ENCODE measurements around the gene PIK3CD.
"Not testable (repeated sequence)": the region's sequence is repeated elsewhere in the genome, so short reads cannot be mapped to it uniquely, and the experiment has no call there.

PIK3CD gene

DNA sequence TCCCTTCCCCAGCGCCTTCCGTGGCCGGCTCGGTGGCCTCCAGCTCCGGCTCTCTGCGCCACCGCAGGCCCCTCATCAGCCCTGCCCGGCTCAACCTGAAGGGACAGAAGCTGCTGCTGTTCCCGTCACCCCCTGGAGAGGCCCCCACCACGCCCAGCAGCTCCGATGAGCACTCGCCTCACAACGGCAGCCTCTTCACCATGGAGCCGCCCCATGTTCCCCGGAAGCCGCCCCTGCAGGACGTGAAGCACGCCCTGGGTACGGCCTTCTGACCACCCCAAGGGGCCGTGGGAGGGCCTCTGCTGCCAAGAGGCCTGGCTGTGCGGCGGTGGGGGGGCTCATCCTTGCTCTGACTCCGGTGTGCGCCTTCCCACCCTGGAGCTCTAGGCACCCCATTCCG lies 41.0 kb upstream of the PIK3CD start:
- no peaks in the 10 kb centered on the region for H3K9me3 ChIP-seq (ENCODE audit: low read length)
- H3K4me1 ChIP-seq (ENCODE audit: insufficient read depth, low read length) = no peaks in the 10 kb centered on the region
- peaks cover 14% of the 10 kb centered on the region for H3K36me3 ChIP-seq (ENCODE audit: insufficient read depth, low read length)
- no peak overlapping the region for H3K9ac ChIP-seq (ENCODE audit: low read length)
- no peaks in the 10 kb centered on the region for H3K27me3 ChIP-seq (ENCODE audit: control insufficient read depth in 1 of 2, insufficient read depth in 2 of 2, low read length in 2 of 2)
- no peak overlapping the region for H3K4me3 ChIP-seq (ENCODE audit: low read depth in 1 of 2, low read length in 2 of 2)
- no peak overlapping the region for H3K27ac ChIP-seq (ENCODE audit: low read depth, low read length)

DNA sequence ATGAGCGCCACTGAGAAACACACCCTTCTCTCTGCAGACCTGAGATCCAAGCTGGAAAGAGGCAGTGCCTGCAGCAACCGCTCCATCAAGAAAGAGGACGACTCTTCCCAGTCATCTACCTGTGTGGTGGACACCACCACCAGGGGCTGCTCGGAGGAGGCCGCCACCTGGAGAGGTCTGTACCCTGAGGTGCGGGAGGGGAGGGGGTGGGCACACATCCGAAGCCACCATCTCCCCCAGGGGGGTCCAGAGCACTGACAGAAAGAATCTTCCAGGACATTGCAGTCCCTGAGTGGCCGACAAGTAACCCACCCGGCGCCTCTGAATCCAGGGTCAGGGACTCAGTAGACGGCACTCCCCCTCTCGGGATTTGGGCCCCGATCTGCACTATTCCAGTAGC lies 39.8 kb upstream of the PIK3CD start:
- Histone ChIP-seq H3K9ac (ENCODE audit: low read length) (no peak overlapping the region), H3K36me3 (ENCODE audit: insufficient read depth, low read length) (peaks cover 14% of the 10 kb centered on the region), H3K4me1 (ENCODE audit: insufficient read depth, low read length) (no peaks in the 10 kb centered on the region)

DNA sequence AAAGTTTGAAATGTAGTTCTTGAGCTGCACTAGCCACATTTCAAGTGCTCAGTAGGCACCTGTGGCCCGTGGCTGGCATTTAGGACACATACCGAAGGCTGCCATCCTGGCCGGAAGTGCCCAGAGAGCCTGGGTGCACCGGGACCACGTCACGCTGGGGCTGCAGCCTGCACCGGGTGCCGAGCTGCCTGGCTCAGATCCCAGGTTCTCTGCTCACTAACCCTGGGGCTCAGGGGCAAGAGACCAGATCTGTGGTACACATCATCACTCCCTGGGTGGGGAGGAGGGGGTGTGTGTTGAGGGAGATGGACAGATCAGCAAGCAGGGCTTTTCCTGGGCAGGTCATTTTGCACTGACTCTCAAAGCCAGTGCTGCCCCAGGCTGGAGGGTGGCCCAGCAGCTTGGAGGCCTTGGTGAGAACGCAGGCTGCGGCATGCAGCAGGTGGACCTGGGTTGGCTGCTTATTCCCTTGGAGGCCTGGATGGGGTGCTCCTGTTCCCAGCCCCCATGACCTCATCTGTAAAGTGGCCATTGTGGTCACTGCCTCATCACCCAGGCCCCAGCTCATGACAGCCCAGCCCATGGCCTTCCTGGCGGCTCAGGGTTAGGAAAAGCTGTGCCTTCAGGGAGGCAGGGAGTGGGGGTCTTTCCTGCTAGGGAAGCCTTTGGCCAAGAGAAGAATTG lies 39.2 kb upstream of the PIK3CD start:
- no peak overlapping the region for H3K9ac ChIP-seq (ENCODE audit: low read length)
- H3K4me1 ChIP-seq (ENCODE audit: insufficient read depth, low read length) = no peaks in the 10 kb centered on the region
- no peaks in the 10 kb centered on the region for H3K9me3 ChIP-seq (ENCODE audit: low read length)
- H3K27me3 ChIP-seq (ENCODE audit: control insufficient read depth in 1 of 2, insufficient read depth in 2 of 2, low read length in 2 of 2) = no peaks in the 10 kb centered on the region
- peaks cover 14% of the 10 kb centered on the region for H3K36me3 ChIP-seq (ENCODE audit: insufficient read depth, low read length)
- H3K4me3 ChIP-seq (ENCODE audit: low read depth in 1 of 2, low read length in 2 of 2) = no peak overlapping the region
- no peak overlapping the region for H3K27ac ChIP-seq (ENCODE audit: low read depth, low read length)

More for the DNA sequence above, 39.8 kb upstream of the PIK3CD start:
- Histone ChIP-seq H3K27me3 (ENCODE audit: control insufficient read depth in 1 of 2, insufficient read depth in 2 of 2, low read length in 2 of 2) (no peaks in the 10 kb centered on the region), H3K27ac (ENCODE audit: low read depth, low read length) (no peak overlapping the region), H3K9me3 (ENCODE audit: low read length) (no peaks in the 10 kb centered on the region), H3K4me3 (ENCODE audit: low read depth in 1 of 2, low read length in 2 of 2) (no peak overlapping the region)

DNA sequence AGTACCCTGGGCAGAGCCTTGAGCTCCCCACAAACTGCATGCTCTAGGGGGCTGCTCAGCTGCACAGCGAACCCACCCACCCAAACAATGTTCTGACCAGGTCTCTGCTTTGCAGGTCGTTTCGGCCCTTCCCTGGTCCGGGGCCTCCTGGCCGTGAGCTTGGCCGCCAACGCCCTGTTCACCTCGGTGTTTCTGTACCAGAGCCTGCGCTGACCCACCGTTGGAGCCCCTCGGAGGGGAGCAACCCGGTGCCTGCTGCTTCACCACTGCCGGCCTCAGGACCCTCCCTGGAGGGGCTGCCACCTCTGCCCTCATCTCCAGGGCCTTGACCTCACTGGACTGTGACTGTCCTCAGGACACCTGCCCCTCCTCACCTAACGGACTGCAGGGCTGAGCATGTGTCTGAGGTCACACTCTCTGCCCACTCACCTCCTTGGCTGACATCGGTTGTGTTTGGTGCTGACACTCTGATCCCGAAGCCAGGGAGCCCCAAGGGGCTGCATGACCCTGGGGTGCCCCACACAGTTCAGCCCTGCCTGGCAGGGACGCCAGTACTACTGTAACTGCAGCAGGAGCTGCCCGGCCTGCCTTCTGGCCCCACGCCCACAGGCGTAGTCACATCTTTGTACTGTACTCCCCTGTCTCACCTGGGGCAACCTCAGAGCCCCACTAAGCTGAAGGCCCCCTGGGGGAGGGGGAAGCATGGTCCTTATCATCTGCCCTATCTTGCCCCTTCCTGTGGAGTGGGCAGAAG lies 38.5 kb upstream of the PIK3CD start:
- Histone ChIP-seq H3K9ac (ENCODE audit: low read length) (no peak overlapping the region), H3K36me3 (ENCODE audit: insufficient read depth, low read length) (peaks cover 14% of the 10 kb centered on the region), H3K27me3 (ENCODE audit: control insufficient read depth in 1 of 2, insufficient read depth in 2 of 2, low read length in 2 of 2) (peaks cover 0 to 4% of the 10 kb centered on the region in 2 donors)

DNA sequence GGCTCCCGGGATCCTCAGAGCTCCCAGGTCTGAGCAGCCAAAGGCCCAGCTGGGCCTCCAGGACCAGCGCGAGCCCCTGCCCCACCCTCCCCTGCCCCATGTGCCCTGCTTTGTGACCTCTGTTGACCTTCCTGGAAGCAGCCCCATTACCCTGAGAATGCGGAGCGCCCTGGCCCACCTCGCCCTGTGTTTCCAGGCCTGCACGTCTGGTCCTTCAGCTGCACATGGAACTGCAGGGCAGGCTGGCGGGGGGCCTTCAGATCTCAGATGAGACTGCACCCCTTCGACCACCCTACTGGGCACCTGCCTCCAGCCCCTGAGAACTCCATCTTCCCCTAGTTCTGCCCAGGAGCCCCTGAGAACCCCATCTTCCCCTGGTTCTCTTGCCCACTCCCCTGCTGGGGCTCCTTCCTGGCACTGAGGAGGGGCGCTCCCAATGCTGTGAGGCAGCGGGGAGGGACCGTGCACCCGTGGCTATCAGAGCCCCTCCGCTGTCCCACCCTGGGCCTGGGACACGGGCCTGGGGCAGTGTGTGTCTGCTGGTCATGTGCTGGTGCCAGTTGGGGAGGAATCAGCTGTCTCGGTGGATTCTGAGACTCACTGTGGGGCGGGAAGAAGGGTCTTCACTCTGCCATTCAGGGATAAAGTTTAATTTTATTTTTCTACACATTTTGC lies 37.8 kb upstream of the PIK3CD start:
- Histone ChIP-seq H3K9ac (ENCODE audit: low read length) (no peak overlapping the region), H3K4me3 (ENCODE audit: low read depth in 1 of 2, low read length in 2 of 2) (no peak overlapping the region), H3K36me3 (ENCODE audit: insufficient read depth, low read length) (peaks cover 14% of the 10 kb centered on the region), H3K9me3 (ENCODE audit: low read length) (no peaks in the 10 kb centered on the region), H3K27me3 (ENCODE audit: control insufficient read depth in 1 of 2, insufficient read depth in 2 of 2, low read length in 2 of 2) (peaks cover 0 to 4% of the 10 kb centered on the region in 2 donors), H3K27ac (ENCODE audit: low read depth, low read length) (no peak overlapping the region), H3K4me1 (ENCODE audit: insufficient read depth, low read length) (no peaks in the 10 kb centered on the region)

More for the DNA sequence above, 38.5 kb upstream of the PIK3CD start:
- Histone ChIP-seq H3K4me1 (ENCODE audit: insufficient read depth, low read length) (no peaks in the 10 kb centered on the region), H3K9me3 (ENCODE audit: low read length) (no peaks in the 10 kb centered on the region), H3K27ac (ENCODE audit: low read depth, low read length) (no peak overlapping the region), H3K4me3 (ENCODE audit: low read depth in 1 of 2, low read length in 2 of 2) (no peak overlapping the region)

DNA sequence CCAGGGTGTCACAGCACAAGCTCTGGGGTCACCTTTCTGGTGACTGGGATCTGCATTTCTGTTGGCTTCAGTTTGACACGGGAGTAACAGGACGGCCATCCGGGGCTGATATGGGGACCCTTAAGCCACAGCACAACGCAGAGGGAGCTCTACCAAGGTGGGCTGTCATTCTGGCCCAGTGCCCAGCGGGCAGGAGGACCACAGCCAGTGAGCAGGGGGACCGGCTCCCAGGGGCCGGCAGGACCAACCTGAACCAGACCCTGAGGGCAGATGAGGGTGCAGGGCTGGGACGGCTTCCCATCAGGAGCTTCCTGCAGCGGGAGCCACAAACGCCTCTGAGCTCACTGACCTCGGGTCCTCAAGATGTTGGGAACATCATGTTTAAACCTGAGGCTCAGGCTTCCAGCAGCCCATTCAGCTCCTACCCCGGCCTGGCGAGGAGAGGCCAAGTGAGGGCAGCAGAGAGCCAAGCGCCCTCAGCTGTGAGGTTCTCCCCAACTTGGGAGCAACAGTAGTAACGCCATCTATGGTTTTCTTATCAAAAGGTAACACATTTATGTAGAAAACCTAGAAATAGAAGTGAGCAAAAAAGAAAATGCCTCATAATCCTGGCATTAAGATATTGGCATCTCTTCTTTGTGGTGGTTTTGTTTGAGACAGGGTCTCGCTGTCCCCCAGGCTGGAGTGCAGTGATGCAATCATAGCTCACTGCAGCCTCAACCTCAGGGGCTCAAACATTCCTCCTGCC lies 36.0 kb upstream of the PIK3CD start:
- H3K27me3 ChIP-seq (ENCODE audit: control insufficient read depth in 1 of 2, insufficient read depth in 2 of 2, low read length in 2 of 2) = peaks cover 0 to 4% of the 10 kb centered on the region in 2 donors
- H3K9ac ChIP-seq (ENCODE audit: low read length) = no peak overlapping the region
- H3K36me3 ChIP-seq (ENCODE audit: insufficient read depth, low read length) = peaks cover 7% of the 10 kb centered on the region
- H3K27ac ChIP-seq (ENCODE audit: low read depth, low read length) = no peak overlapping the region
- no peak overlapping the region for H3K4me3 ChIP-seq (ENCODE audit: low read depth in 1 of 2, low read length in 2 of 2)
- no peaks in the 10 kb centered on the region for H3K4me1 ChIP-seq (ENCODE audit: insufficient read depth, low read length)
- H3K9me3 ChIP-seq (ENCODE audit: low read length) = no peaks in the 10 kb centered on the region

DNA sequence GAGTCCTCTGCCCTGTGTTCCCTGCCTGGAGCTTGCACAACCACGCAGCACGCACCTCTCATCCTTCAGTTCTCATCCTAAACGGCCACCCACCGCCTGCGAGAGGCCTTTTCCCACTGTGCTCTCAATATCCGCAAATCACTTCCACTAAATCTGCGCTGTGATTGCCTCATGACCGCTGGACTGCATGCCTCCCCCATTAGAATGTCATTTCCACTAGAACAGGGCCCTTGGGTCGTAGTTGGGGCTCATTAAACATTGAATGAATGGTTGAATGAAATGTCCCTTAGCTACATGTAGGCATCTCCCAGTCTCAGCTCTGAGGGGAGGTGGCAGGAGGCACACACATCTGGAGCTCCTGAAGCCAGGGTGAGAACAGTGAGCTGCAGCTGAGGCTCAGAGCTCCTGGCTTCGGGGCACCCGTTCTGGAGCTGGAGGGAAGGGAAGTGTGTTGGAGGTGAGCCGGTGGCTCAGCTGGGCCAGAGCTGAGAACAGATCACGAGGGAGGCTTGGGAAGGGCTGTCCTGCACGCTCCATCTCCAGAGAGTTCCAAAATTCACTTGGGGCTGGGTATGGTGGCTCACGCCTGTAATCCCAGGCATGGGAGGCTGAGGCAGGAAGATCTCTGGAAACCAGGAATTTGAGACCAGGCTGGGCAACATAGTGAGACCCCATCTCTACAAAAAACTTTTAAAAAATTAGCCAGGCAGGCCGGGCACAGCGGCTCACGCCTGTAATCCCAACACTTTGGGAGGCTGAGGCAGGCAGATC lies 32.4 kb upstream of the PIK3CD start:
- no peaks in the 10 kb centered on the region for H3K9me3 ChIP-seq (ENCODE audit: low read length)
- H3K27ac ChIP-seq (ENCODE audit: low read depth, low read length) = no peak overlapping the region
- no peaks in the 10 kb centered on the region for H3K36me3 ChIP-seq (ENCODE audit: insufficient read depth, low read length)
- H3K4me3 ChIP-seq (ENCODE audit: low read depth in 1 of 2, low read length in 2 of 2) = no peak overlapping the region
- no peak overlapping the region for H3K9ac ChIP-seq (ENCODE audit: low read length)
- no peaks in the 10 kb centered on the region for H3K4me1 ChIP-seq (ENCODE audit: insufficient read depth, low read length)
- peaks cover 0 to 4% of the 10 kb centered on the region in 2 donors for H3K27me3 ChIP-seq (ENCODE audit: control insufficient read depth in 1 of 2, insufficient read depth in 2 of 2, low read length in 2 of 2)

DNA sequence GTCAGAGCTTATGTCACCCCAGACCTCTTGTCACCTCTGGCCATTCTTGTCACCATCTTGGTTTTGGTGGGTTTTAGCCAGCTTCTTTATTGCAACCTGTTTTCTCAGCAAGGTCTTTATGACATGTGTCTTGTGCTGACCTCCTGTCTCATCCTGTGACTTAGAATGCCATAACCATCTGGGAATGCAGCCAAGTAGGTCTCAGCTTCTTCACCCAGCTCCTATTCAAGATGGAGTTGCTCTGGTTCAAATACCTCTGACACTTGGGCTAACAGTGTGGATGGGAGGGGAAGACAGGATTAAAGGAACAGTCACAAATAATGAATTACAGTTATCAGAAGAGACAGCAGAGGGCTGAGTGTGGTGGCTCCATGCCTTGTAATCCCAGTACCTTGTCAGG lies 30.5 kb upstream of the PIK3CD start:
- H3K9me3 ChIP-seq (ENCODE audit: low read length) = no peaks in the 10 kb centered on the region
- H3K9ac ChIP-seq (ENCODE audit: low read length) = no peak overlapping the region
- H3K27me3 ChIP-seq (ENCODE audit: control insufficient read depth in 1 of 2, insufficient read depth in 2 of 2, low read length in 2 of 2) = peaks cover 0 to 5% of the 10 kb centered on the region in 2 donors

DNA sequence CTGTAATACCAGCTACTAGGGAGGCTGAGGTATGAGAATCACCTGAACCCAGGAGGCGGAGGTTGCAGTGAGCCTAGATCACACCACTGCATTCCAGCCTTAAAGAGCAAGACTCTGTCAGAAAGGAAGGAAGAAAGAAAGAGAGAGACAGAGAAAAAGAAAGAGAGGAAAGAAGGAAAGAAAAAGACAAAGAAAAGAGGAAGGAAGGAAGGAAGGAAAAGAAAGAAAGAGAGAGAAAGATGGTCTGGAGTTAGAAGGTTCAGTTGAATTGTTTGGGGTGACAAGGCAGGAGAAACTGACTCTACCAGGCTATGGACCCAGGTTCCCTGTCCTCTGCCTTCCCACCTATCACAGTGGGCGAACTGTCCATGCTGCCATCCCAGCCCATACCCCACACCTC lies 27.4 kb upstream of the PIK3CD start:
- no peak overlapping the region for H3K9ac ChIP-seq (ENCODE audit: low read length)
- no peak overlapping the region for H3K4me3 ChIP-seq (ENCODE audit: low read depth in 1 of 2, low read length in 2 of 2)
- H3K9me3 ChIP-seq (ENCODE audit: low read length) = no peaks in the 10 kb centered on the region
- H3K27ac ChIP-seq (ENCODE audit: low read depth, low read length) = no peak overlapping the region
- H3K36me3 ChIP-seq (ENCODE audit: insufficient read depth, low read length) = no peaks in the 10 kb centered on the region
- H3K27me3 ChIP-seq (ENCODE audit: control insufficient read depth in 1 of 2, insufficient read depth in 2 of 2, low read length in 2 of 2) = peaks cover 0 to 8% of the 10 kb centered on the region in 2 donors
- H3K4me1 ChIP-seq (ENCODE audit: insufficient read depth, low read length) = no peaks in the 10 kb centered on the region

More for the DNA sequence above, 30.5 kb upstream of the PIK3CD start:
- Histone ChIP-seq H3K36me3 (ENCODE audit: insufficient read depth, low read length) (no peaks in the 10 kb centered on the region), H3K4me3 (ENCODE audit: low read depth in 1 of 2, low read length in 2 of 2) (no peak overlapping the region), H3K27ac (ENCODE audit: low read depth, low read length) (no peak overlapping the region), H3K4me1 (ENCODE audit: insufficient read depth, low read length) (no peaks in the 10 kb centered on the region)

DNA sequence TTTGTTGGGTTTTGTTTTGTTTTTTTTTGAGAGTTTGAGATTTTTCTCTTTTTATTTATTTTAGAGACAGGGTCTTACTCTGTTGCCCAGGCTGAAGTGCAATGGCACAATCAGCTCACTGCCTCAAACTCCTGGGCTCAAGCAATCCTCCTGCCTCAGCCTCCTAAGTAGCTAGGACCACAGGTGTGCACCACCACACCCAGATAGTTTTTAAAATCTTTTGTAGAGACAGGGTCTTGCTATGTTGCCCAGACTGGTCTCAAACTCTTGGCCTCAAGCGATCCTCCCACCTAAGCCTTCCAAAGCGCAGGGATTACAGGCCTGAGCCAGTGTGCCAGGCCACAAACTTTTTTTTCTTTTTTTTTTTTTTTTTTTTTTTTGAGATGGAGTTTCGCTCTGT lies 26.5 kb upstream of the PIK3CD start:
- H3K4me1 ChIP-seq (ENCODE audit: insufficient read depth, low read length); H3K4me3 ChIP-seq (ENCODE audit: low read depth in 1 of 2, low read length in 2 of 2); H3K36me3 ChIP-seq (ENCODE audit: insufficient read depth, low read length); H3K9me3 ChIP-seq (ENCODE audit: low read length); H3K27me3 ChIP-seq (ENCODE audit: control insufficient read depth in 1 of 2, insufficient read depth in 2 of 2, low read length in 2 of 2); H3K27ac ChIP-seq (ENCODE audit: low read depth, low read length); H3K9ac ChIP-seq (ENCODE audit: low read length): not testable (repeated sequence)

Measured in muscle layer of colon (tissue), 2 donors.